AG04450 (cell line): Measurements from ENCODE around the gene NRCAM. TPM values are rescaled to one million over a fixed set of nuclear protein-coding genes. Genes with fewer than 3 reads are reported as not detected.

ENCODE experiments used
- CTCF ChIA-PET: fragments of 300-600, 350-600 bp; formaldehyde crosslinking; extraction: SDS; loops from one replicate; lab custom pipeline; 2022; ENCODE audit warnings: antibody characterized with exemption, inconsistent platforms; lab: Charles Lee
- POLR2A ChIA-PET: fragments of 350-600 bp; formaldehyde crosslinking; extraction: SDS; loops from one replicate; lab custom pipeline; 2021; ENCODE audit warnings: antibody characterized with exemption, inconsistent platforms; lab: Yijun Ruan, JAX
- DNase-seq: peaks from one replicate; pipeline ENCODE4 v3.0.0-alpha.2; 2011; ENCODE audit warnings: low read depth, low spot score
- H3K27ac ChIP-seq: one replicate; pipeline ENCODE4 v1.5.1; 2012; ENCODE audit warnings: low read depth, low read length, control low read depth
- H3K27me3 ChIP-seq: one replicate; pipeline ENCODE4 v1.6.0; 2012; ENCODE audit warnings: low read length; ENCODE audit not compliant: control insufficient read depth, insufficient read depth
- H3K4me3 ChIP-seq: 2 replicates; pipeline ENCODE4 v1.5.1; 2011; ENCODE audit warnings: mild to moderate bottlenecking, low read depth, low read length, control low read depth
- H3K9me3 ChIP-seq: 2 replicates; pipeline ENCODE4 v1.5.1; 2012; ENCODE audit warnings: low read length; ENCODE audit not compliant: control insufficient read depth, insufficient read depth
- CTCF ChIP-seq: IDR thresholded peaks from 2 replicates; pipeline ENCODE4 v1.5.1; 2011; ENCODE audit warnings: low read depth, low read length, control low read depth, inconsistent platforms
- polyA plus RNA-seq: library from polyadenylated mRNA; depleted of rRNA; stranded (reverse); fragments of >200 nt; gene quantifications from 2 replicates; pipeline ENCODE4 v1.2.3, GENCODE V29; 2011

The NRCAM gene
- polyA plus RNA-seq, 1 experiment: 0.66 TPM

DNA sequence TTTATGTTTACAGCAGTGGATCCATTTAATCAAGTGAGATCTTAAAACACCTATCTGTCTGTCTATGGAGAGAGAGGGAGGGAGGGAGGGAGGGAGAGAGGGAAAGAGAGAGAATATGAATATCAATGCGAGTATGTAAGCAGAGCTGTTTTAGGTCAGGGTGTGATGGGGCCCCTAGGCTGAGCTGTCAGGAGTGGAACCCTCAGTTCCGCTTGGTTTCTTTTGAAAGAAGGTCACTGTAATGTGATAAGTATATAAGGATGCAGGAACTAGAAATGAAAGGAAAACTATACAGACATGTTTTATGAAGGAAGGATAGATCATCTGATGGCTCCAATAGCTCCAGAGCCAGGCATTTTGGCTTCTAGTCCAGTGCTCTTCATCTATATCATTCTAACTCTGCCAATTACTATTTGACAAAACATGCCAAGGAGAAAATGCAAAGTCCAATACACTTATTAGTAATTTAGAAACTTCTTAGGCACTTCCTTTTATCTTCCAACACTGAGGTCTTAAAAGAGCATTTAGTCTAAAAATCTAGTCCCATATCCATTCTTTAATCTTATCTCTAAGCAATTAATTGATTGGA is 70.3 kb downstream of the NRCAM start:
- ChIA-PET CTCF (no interaction called here), POLR2A (no interaction called here)
- no peak overlapping the region for H3K27ac ChIP-seq
- no peak overlapping the region for H3K4me3 ChIP-seq
- no peaks in the 10 kb centered on the region for H3K9me3 ChIP-seq
- no peaks in the 10 kb centered on the region for H3K27me3 ChIP-seq
- no peak for DNase-seq
- no peak for TF ChIP-seq CTCF

GRCh38 chr7:108384716-108385483 is 71.3 kb downstream of the NRCAM start:
- CTCF ChIA-PET: no interaction called here
- POLR2A ChIA-PET: no interaction called here
- Histone ChIP-seq H3K9me3 (no peaks in the 10 kb centered on the region), H3K4me3 (no peak overlapping the region), H3K27ac (no peak overlapping the region), H3K27me3 (no peaks in the 10 kb centered on the region)
- TF ChIP-seq CTCF: no peak
- DNase-seq: no peak

DNA sequence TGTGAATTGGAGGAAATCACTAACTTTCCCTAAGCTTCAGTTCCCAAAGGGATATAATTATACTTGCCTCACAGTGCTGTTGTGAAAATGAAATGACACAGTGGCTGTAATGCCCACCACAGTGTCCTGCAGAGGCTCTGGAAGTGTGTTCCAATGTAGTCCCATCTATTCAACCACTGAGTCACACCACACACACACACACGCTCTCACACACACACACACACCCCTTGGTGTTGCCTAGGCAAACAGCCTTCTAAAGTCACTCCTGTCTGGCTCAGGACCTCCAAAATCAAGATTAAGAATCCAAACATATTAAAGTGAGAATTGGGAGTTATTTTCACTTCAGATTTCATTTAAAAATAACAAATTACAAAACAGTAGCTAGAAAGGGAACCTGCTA is 73.3 kb downstream of the NRCAM start:
- ChIA-PET CTCF (no interaction called here), POLR2A (no interaction called here)
- TF ChIP-seq CTCF: no peak
- no peaks in the 10 kb centered on the region for H3K9me3 ChIP-seq
- no peaks in the 10 kb centered on the region for H3K27me3 ChIP-seq
- no peak for DNase-seq
- H3K27ac ChIP-seq: no peak overlapping the region
- H3K4me3 ChIP-seq: no peak overlapping the region

GRCh38 chr7:108380517-108380916 is 75.7 kb downstream of the NRCAM start:
- Histone ChIP-seq H3K27ac (no peak overlapping the region), H3K27me3 (no peaks in the 10 kb centered on the region), H3K9me3 (no peaks in the 10 kb centered on the region), H3K4me3 (no peak overlapping the region)
- ChIA-PET POLR2A (no interaction called here), CTCF (no interaction called here)
- TF ChIP-seq CTCF: no peak
- no peak for DNase-seq

DNA sequence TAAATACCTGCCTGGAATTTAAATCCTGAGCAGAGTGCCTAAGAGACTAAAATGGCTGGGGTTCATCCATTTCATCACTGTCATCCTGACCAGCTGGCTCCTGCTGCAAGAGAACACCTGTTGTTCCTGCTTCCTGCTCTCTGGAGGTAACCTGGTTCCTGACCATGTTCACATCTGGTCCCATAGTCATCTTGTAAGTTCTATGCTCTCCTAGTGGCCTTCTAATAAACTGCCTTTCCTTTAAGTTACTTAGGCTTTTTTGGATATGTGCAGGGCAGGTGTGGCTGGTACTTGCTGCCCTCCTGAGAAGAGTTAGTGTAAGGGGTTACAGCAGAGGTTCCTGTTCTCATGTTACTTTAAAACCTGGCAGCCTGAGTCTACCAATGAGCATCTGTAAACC is 80.0 kb downstream of the NRCAM start:
- Histone ChIP-seq H3K27me3 (no peaks in the 10 kb centered on the region), H3K4me3 (no peak overlapping the region), H3K27ac (no peak overlapping the region), H3K9me3 (no peaks in the 10 kb centered on the region)
- no peak for TF ChIP-seq CTCF
- DNase-seq: no peak
- ChIA-PET POLR2A (no interaction called here), CTCF (no interaction called here)
